NAMALWA (cell line): ENCODE data around the gene CPSF2.

Experiments
- DNase-seq: peaks from one replicate; pipeline ENCODE4 v3.0.0-alpha.2; 2015; ENCODE audit warnings: low spot score

The CPSF2 gene

DNA sequence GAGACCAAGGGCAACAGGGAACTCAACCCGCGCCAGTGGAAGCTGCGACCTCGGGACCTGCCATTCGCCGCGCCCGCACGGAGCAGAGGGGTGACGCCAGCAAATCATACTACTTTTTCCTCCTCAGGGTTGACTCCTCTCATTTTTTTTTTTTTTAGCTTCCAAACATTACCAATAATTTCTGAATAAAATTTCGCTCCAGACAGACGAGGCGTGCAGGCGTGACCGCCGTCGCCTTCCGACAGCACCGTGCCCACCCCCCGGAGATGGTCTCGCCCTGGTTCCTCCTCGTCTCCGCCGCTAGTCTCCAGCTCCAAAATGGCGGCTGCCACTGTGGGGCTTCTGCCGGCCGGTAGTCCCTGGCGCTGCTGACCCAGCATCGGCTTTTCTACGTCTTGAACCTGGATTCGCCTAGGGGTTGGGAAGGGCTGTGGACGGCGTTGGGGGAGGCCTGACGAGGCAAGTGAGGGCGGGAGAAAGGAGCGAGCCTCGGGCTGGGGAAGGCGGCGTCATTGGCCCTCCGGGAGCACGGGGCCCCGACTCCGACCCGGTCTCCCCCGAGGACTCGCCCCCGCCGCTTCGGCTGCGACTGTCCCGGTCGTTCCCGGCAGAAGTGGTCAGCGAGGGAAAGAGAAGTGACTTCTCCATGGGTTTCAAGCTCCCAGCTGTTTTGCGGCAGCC, at the start of gene CPSF2, which contains the start of gene NDUFB1:
Gene CPSF2, plus strand, starts transcription at position 300 of the 681 bp plus-strand sequence. CDS start 9,016 bp downstream, outside the sequence.
Gene NDUFB1, minus strand, starts transcription at position 37 of the 681 bp plus-strand sequence. CDS start 4,069 bp downstream, outside the sequence.
- DNase-seq = peak; percentile 84

- DNase-seq = no peak
These were observed 47.2 kb upstream of the CPSF2 start for GRCh38 chr14:92074555-92074954.

DNA sequence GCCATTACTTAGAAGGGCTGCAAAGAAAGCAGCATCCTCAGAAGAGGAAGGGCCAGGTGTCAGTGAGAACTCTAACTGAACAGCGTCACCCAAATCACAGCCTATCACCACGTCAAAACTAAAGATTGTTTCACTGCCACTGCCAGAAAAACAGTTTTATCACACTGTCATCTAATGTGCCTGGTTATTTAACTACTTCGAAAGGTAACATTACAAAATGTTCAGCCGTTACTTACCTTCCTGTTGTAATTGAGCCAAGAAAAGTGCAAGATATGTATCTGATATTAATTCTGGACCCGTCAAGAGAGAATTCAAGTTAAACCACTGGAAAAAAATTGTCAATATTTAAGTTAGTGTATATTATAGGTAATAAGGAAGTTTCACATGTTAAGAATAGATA, 33.3 kb upstream of the CPSF2 start:
- no peak for DNase-seq

DNA sequence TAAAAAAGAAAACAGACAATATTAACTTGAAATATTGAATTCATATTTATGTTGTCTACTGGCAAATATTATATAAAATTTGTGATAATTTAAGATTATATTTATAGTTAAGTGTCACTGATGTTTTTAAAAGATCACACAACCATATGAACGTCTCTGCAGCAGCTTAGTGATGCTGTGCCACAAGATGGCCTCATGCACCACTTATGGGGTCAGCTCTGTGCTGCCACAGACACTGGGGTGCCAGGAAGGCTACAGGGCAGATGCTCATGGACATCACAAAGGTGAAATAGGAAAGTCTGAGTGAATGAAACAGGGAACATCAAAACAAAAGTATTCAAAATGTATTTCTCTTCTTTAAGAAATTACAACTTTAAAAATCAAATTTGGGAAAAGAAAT, 28.4 kb upstream of the CPSF2 start:
- no peak for DNase-seq

- no peak for DNase-seq
These were observed 22.0 kb upstream of the CPSF2 start for GRCh38 chr14:92099802-92100201.

GRCh38 chr14:92103363-92103989, 18.3 kb upstream of the CPSF2 start:
- DNase-seq = no peak

GRCh38 chr14:92105073-92105892, 16.5 kb upstream of the CPSF2 start:
- DNase-seq = no peak

GRCh38 chr14:92105893-92106142, 16.0 kb upstream of the CPSF2 start:
- DNase-seq = no peak

DNA sequence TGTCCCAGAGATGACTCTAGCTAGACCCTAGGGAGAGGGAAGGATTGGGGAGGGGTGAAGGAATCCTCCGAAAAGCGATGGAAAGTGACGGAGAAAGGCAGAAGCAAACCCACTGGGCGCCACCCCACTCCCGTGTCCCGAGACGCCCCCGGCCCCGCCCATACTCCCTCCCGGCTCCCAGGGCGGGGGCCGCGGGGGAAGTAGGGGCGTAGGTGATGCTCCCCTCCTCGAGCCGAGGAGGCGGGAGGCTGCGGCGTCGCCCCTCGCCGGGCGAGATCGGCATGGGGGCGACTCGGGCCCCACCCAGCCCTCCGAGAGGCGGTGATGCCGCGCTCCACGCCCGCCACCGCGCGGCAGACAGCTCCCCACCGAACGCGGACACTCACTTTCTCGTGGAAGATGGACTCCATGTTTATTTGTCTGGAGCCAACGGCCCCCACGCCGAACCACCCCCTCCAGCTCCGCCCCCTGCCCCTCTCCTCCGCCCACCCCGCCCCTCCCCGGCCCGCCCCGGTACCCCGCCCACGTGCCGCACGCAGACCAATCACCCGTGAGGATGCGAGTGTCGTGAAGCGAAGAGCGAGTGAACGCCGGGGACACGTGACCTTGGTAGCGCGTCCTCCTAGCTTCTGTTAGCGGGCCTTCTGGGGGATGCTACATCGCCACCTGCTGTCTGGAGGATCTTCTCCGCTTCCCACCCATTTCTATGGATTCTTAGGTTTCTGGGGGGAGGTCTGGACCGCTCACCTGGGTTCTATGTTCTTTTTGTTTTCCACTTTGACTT, 15.4 kb upstream of the CPSF2 start, which contains the start of gene ATXN3:
Gene ATXN3, minus strand, starts transcription at position 440 of the 784 bp plus-strand sequence. Its CDS starts 30 bp downstream, at position 410.
- peak; percentile 98 for DNase-seq

- DNase-seq = peak; percentile 83
These were observed 13.2 kb upstream of the CPSF2 start for GRCh38 chr14:92108345-92109254.

GRCh38 chr14:92109490-92109889, 12.3 kb upstream of the CPSF2 start:
- peak; percentile 31 for DNase-seq

DNA sequence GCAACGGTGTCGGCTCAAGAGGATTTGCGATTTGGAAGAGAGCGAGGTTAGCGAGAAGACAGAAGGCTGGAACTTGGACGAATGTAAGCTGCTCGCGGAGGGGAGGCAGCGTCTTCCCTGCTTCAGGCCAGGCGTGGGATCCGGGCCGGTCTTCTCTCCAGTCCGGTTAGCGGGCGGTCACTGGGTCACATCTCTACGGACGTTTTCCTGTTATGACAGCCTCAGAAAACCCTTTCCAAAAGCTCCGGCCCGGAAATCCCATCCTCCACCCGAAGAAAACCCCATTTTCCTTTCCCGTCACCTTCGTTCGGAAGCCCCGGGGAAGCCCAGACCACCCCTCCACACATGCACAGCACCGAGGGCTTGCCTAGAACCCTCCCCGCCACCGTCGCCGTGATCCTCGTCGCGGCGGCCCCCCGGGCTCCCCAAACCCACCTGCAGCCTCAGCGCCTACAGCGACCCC, 531 bp upstream of the CPSF2 start:
- DNase-seq = peak; percentile 37

GRCh38 chr14:92122351-92122677, 545 bp downstream of the CPSF2 start:
- DNase-seq = peak; percentile 51

GRCh38 chr14:92122761-92123160, 992 bp downstream of the CPSF2 start:
- DNase-seq = no peak

DNA sequence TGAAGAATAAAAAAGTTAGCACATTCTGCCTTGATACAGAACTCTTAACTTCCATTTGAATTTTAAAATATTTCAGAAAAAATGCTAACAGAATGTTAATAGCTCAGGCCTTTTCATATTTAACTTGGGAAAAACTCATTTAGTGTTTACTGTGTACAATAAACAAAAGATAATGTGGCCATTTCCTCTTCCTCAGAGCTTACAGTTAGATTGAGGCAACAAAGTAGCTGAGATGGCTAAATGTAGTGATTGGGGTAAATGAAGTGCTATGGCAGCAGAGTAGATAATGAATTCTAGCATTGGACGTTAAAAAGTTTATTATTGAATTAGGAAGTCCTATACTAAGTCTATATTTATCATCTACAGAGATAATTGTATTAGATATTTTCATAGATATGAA, 12.7 kb downstream of the CPSF2 start:
- no peak for DNase-seq

- peak; percentile 51 for DNase-seq
These were observed 13.5 kb downstream of the CPSF2 start for GRCh38 chr14:92135269-92135668.

DNA sequence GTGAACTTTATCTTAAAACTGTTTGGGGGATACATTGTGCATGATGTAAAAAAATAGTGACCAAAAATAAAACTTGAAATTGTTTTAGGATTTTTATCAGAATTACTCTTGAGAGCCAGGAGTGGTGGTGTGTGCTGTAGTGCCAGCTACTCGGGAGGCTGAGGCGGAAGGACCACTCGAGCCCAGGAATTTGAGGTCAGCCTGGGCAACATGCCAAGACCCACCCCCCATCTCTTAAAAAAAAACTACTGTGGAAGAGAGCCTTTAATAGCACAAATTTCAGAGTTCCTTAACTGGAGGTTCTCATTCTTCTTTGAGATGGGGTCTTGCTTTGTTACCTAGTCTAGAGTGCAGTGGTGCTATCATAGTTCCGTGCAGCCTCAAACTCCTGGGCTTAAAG, 21.5 kb downstream of the CPSF2 start:
- DNase-seq = no peak

GRCh38 chr14:92143962-92144361, 22.2 kb downstream of the CPSF2 start:
- no peak for DNase-seq

DNA sequence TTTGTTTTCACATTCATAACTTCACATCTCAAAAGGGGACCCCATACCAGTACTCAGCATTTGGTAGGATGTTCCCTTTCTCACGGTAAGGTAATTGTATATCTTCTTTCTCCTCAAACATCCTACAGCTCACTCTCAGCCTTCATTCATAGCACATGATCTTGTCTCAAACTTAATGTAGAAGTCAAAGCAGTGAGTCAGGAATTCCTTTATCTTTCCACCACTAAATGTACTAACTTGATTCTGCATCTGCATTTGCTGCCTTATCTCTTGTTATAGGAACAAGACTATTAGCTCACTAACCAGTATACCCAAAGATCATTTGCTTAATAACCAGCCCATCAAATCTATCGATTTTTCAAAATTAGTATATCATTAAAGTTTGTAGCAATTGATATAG, 22.9 kb downstream of the CPSF2 start:
- DNase-seq = no peak

DNA sequence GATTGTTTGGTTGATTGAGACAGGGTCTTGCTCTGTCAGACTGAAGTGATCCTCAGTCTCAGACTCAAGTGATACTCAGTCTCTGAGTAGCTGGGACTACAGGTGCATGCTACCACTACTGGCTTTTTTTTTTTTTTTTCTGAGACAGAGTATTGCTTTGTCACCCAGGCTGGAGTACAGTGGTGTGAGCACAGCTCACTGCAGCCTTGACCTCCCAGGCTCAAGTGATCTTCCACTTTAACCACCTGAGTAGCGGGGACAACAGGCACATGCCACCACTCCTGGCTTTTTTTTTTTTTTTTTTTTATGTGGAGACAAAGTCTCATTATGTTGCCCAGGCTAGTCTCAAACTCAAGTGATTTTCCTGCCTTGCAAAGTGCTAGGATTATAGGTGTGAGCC, 31.8 kb downstream of the CPSF2 start:
- no peak for DNase-seq

- DNase-seq = no peak
These were observed 32.6 kb downstream of the CPSF2 start for GRCh38 chr14:92154283-92154942.
